GM18498 (cell line): Measurements from ENCODE around the gene MT4.

Source experiments
- ATAC-seq: cut with Tn5 transposase; IDR thresholded peaks from one replicate; pipeline ENCODE4 v1.9.1; 2021; ENCODE audit warnings: mild to moderate bottlenecking, moderate library complexity; ENCODE audit not compliant: unreplicated experiment

Gene MT4

GRCh38 chr16:56564793-56565477, at the start of gene MT4:
Gene MT4, plus strand, starts transcription at chr16:56565073. Its CDS starts 56 bp downstream, at chr16:56565129.
- no peak for ATAC-seq

GRCh38 chr16:56515665-56516064, 49.2 kb upstream of the MT4 start:
- ATAC-seq, result no peak

GRCh38 chr16:56517206-56517605, 47.7 kb upstream of the MT4 start:
- ATAC-seq, result no peak

GRCh38 chr16:56518425-56518824, 46.4 kb upstream of the MT4 start:
- ATAC-seq, result no peak

GRCh38 chr16:56519459-56520250, 45.2 kb upstream of the MT4 start, which contains the start of gene BBS2:
Gene BBS2, minus strand, starts transcription at chr16:56520024. Its CDS starts 162 bp downstream, at chr16:56519862.
- peak; percentile 87 for ATAC-seq

- ATAC-seq, result no peak
Observed at GRCh38 chr16:56520251-56520577, 44.7 kb upstream of the MT4 start.

- ATAC-seq, result no peak
Observed at GRCh38 chr16:56525236-56525635, 39.6 kb upstream of the MT4 start.

GRCh38 chr16:56530872-56531271, 34.0 kb upstream of the MT4 start:
- ATAC-seq, result no peak

GRCh38 chr16:56532714-56533113, 32.2 kb upstream of the MT4 start:
- no peak for ATAC-seq

GRCh38 chr16:56534847-56535383, 30.0 kb upstream of the MT4 start:
- no peak for ATAC-seq

- ATAC-seq, result no peak
Observed at GRCh38 chr16:56538331-56538730, 26.5 kb upstream of the MT4 start.

- ATAC-seq, result no peak
Observed at GRCh38 chr16:56539656-56540055, 25.2 kb upstream of the MT4 start.

- ATAC-seq, result no peak
Observed at GRCh38 chr16:56542039-56542438, 22.8 kb upstream of the MT4 start.

GRCh38 chr16:56547120-56547948, 17.5 kb upstream of the MT4 start:
- ATAC-seq, result no peak

- no peak for ATAC-seq
Observed at GRCh38 chr16:56547949-56548567, 16.8 kb upstream of the MT4 start.

- ATAC-seq, result no peak
Observed at GRCh38 chr16:56549161-56549560, 15.7 kb upstream of the MT4 start.

GRCh38 chr16:56549744-56550385, 15.0 kb upstream of the MT4 start:
- no peak for ATAC-seq

- ATAC-seq, result no peak
Observed at GRCh38 chr16:56551796-56552738, 12.8 kb upstream of the MT4 start.

- ATAC-seq, result no peak
Observed at GRCh38 chr16:56554441-56554840, 10.4 kb upstream of the MT4 start.
